ENCODE measurements around the gene CCDC149.

- TF ChIP-seq, protein P1, sequence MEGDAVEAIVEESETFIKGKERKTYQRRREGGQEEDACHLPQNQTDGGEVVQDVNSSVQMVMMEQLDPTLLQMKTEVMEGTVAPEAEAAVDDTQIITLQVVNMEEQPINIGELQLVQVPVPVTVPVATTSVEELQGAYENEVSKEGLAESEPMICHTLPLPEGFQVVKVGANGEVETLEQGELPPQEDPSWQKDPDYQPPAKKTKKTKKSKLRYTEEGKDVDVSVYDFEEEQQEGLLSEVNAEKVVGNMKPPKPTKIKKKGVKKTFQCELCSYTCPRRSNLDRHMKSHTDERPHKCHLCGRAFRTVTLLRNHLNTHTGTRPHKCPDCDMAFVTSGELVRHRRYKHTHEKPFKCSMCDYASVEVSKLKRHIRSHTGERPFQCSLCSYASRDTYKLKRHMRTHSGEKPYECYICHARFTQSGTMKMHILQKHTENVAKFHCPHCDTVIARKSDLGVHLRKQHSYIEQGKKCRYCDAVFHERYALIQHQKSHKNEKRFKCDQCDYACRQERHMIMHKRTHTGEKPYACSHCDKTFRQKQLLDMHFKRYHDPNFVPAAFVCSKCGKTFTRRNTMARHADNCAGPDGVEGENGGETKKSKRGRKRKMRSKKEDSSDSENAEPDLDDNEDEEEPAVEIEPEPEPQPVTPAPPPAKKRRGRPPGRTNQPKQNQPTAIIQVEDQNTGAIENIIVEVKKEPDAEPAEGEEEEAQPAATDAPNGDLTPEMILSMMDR (conservative IDR thresholded peaks at IDR 0.05; ENCODE audit: low read length): no peak
- TF ChIP-seq EZH2phosphoT487 (IDR thresholded peaks at IDR 0.05; ENCODE audit: borderline replicate concordance, low read depth, low read length): no peak
Measured at GRCh38 chr4:24824720-24825119, 88.1 kb downstream of the CCDC149 start.
